Measurements from ENCODE around the gene RNF112.

The RNF112 gene

GRCh38 chr17:19388791-19389785 is 21.9 kb upstream of the RNF112 start:
- Histone ChIP-seq H3K4me1 (ENCODE audit: insufficient read depth, low read length) (peaks cover 16% of the 10 kb centered on the region; the same call in 1 of the 2 replicates), H3K9me3 (ENCODE audit: control insufficient read depth, insufficient read depth, low read length) (no peaks in the 10 kb centered on the region), H3K9ac (ENCODE audit: low read depth, low read length) (no peak overlapping the region), H3K36me3 (ENCODE audit: insufficient read depth, low read length) (no peaks in the 10 kb centered on the region)

GRCh38 chr17:19390951-19391350 is 20.1 kb upstream of the RNF112 start:
- H3K4me1 ChIP-seq (ENCODE audit: insufficient read depth, low read length) = peaks cover 9% of the 10 kb centered on the region; the same call in 1 of the 2 replicates

GRCh38 chr17:19391432-19391831 is 19.6 kb upstream of the RNF112 start:
- no peak overlapping the region for H3K9ac ChIP-seq (ENCODE audit: low read depth, low read length)
- H3K36me3 ChIP-seq (ENCODE audit: insufficient read depth, low read length) = no peaks in the 10 kb centered on the region
- H3K9me3 ChIP-seq (ENCODE audit: control insufficient read depth, insufficient read depth, low read length) = no peaks in the 10 kb centered on the region
- H3K4me1 ChIP-seq (ENCODE audit: insufficient read depth, low read length) = peaks cover 6% of the 10 kb centered on the region; the same call in 1 of the 2 replicates

More at GRCh38 chr17:19390951-19391350, 20.1 kb upstream of the RNF112 start:
- Histone ChIP-seq H3K9ac (ENCODE audit: low read depth, low read length) (no peak overlapping the region), H3K36me3 (ENCODE audit: insufficient read depth, low read length) (no peaks in the 10 kb centered on the region), H3K9me3 (ENCODE audit: control insufficient read depth, insufficient read depth, low read length) (no peaks in the 10 kb centered on the region)

- Histone ChIP-seq H3K9me3 (ENCODE audit: control insufficient read depth, insufficient read depth, low read length) (no peaks in the 10 kb centered on the region), H3K4me1 (ENCODE audit: insufficient read depth, low read length) (peaks cover 3% of the 10 kb centered on the region; the same call in 1 of the 2 replicates), H3K36me3 (ENCODE audit: insufficient read depth, low read length) (no peaks in the 10 kb centered on the region), H3K9ac (ENCODE audit: low read depth, low read length) (no peak overlapping the region)
These were observed 18.7 kb upstream of the RNF112 start for GRCh38 chr17:19392303-19392702.

- no peak overlapping the region for H3K9ac ChIP-seq (ENCODE audit: low read depth, low read length)
- peaks cover 12% of the 10 kb centered on the region for H3K4me1 ChIP-seq (ENCODE audit: insufficient read depth, low read length)
- H3K9me3 ChIP-seq (ENCODE audit: control insufficient read depth, insufficient read depth, low read length) = no peaks in the 10 kb centered on the region
- H3K36me3 ChIP-seq (ENCODE audit: insufficient read depth, low read length) = no peaks in the 10 kb centered on the region
These were observed 13.4 kb upstream of the RNF112 start for GRCh38 chr17:19397556-19398041.

GRCh38 chr17:19398301-19399181 is 12.5 kb upstream of the RNF112 start:
- Histone ChIP-seq H3K36me3 (ENCODE audit: insufficient read depth, low read length) (no peaks in the 10 kb centered on the region), H3K9ac (ENCODE audit: low read depth, low read length) (no peak overlapping the region), H3K4me1 (ENCODE audit: insufficient read depth, low read length) (peaks cover 12% of the 10 kb centered on the region), H3K9me3 (ENCODE audit: control insufficient read depth, insufficient read depth, low read length) (no peaks in the 10 kb centered on the region)

- no peaks in the 10 kb centered on the region for H3K36me3 ChIP-seq (ENCODE audit: insufficient read depth, low read length)
- H3K9me3 ChIP-seq (ENCODE audit: control insufficient read depth, insufficient read depth, low read length) = no peaks in the 10 kb centered on the region
- no peak overlapping the region for H3K9ac ChIP-seq (ENCODE audit: low read depth, low read length)
- peaks cover 12% of the 10 kb centered on the region for H3K4me1 ChIP-seq (ENCODE audit: insufficient read depth, low read length)
These were observed 11.1 kb upstream of the RNF112 start for GRCh38 chr17:19399750-19400450.

GRCh38 chr17:19401321-19402010 is 9.6 kb upstream of the RNF112 start:
- Histone ChIP-seq H3K4me1 (ENCODE audit: insufficient read depth, low read length) (peaks cover 12% of the 10 kb centered on the region), H3K36me3 (ENCODE audit: insufficient read depth, low read length) (no peaks in the 10 kb centered on the region), H3K9me3 (ENCODE audit: control insufficient read depth, insufficient read depth, low read length) (no peaks in the 10 kb centered on the region), H3K9ac (ENCODE audit: low read depth, low read length) (no peak overlapping the region)

GRCh38 chr17:19402171-19402570 is 8.9 kb upstream of the RNF112 start:
- H3K4me1 ChIP-seq (ENCODE audit: insufficient read depth, low read length) = peaks cover 12% of the 10 kb centered on the region
- no peak overlapping the region for H3K9ac ChIP-seq (ENCODE audit: low read depth, low read length)
- no peaks in the 10 kb centered on the region for H3K36me3 ChIP-seq (ENCODE audit: insufficient read depth, low read length)

GRCh38 chr17:19403021-19403420 is 8.0 kb upstream of the RNF112 start:
- no peaks in the 10 kb centered on the region for H3K36me3 ChIP-seq (ENCODE audit: insufficient read depth, low read length)
- H3K9me3 ChIP-seq (ENCODE audit: control insufficient read depth, insufficient read depth, low read length) = no peaks in the 10 kb centered on the region
- peaks cover 7% of the 10 kb centered on the region for H3K4me1 ChIP-seq (ENCODE audit: insufficient read depth, low read length)
- H3K9ac ChIP-seq (ENCODE audit: low read depth, low read length) = no peak overlapping the region

More at GRCh38 chr17:19402171-19402570, 8.9 kb upstream of the RNF112 start:
- H3K9me3 ChIP-seq (ENCODE audit: control insufficient read depth, insufficient read depth, low read length) = no peaks in the 10 kb centered on the region

- no peaks in the 10 kb centered on the region for H3K9me3 ChIP-seq (ENCODE audit: control insufficient read depth, insufficient read depth, low read length)
- no peaks in the 10 kb centered on the region for H3K36me3 ChIP-seq (ENCODE audit: insufficient read depth, low read length)
- H3K9ac ChIP-seq (ENCODE audit: low read depth, low read length) = no peak overlapping the region
- peaks cover under 1% of the 10 kb centered on the region for H3K4me1 ChIP-seq (ENCODE audit: insufficient read depth, low read length)
These were observed 6.8 kb upstream of the RNF112 start for GRCh38 chr17:19404264-19404663.

GRCh38 chr17:19405114-19405513 is 5.9 kb upstream of the RNF112 start:
- H3K9ac ChIP-seq (ENCODE audit: low read depth, low read length) = no peak overlapping the region
- H3K4me1 ChIP-seq (ENCODE audit: insufficient read depth, low read length) = peaks cover 6% of the 10 kb centered on the region
- H3K9me3 ChIP-seq (ENCODE audit: control insufficient read depth, insufficient read depth, low read length) = no peaks in the 10 kb centered on the region
- no peaks in the 10 kb centered on the region for H3K36me3 ChIP-seq (ENCODE audit: insufficient read depth, low read length)

GRCh38 chr17:19407601-19408345 is 3.3 kb upstream of the RNF112 start:
- Histone ChIP-seq H3K9me3 (ENCODE audit: control insufficient read depth, insufficient read depth, low read length) (no peaks in the 10 kb centered on the region), H3K36me3 (ENCODE audit: insufficient read depth, low read length) (no peaks in the 10 kb centered on the region), H3K9ac (ENCODE audit: low read depth, low read length) (no peak overlapping the region), H3K4me1 (ENCODE audit: insufficient read depth, low read length) (peaks cover 15% of the 10 kb centered on the region)
